ENCODE data around the gene PCDH15. TPM values are rescaled to one million over a fixed set of nuclear protein-coding genes. Genes with fewer than 3 reads are reported as not detected.

PCDH15 gene
- total and polyA plus RNA-seq, 2 of the 8 experiments (the other 6 are each of a cell fraction or from before 2014, with no cell fraction given), result 0.11 TPM; not detected in 1

DNA sequence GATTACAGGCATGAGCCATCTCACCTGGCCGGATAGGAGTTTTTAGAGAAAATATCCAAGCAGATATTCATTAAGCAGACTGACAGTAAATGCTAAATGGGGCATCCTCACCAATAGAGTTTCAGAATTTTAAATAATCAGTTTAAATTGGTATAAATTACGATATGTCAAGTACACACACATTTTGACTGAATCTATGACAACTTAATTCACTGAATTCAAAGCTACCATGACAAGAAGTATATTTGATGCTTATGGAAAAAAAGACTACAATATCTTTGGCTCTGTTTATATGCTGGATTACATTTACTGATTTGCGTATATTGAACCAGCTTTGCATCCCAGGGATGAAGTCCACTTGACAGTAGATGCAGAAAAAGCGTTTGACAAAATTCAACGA, 774.7 kb downstream of the PCDH15 start (continued):
- TF ChIP-seq BRCA1 (IDR thresholded peaks at IDR 0.05; ENCODE audit: low read depth, low read length) (no peak), GTF2F1 (IDR thresholded peaks at IDR 0.05; ENCODE audit: borderline replicate concordance, low read depth, low read length) (no peak), SAP30 (IDR thresholded peaks at IDR 0.05; ENCODE audit: insufficient read depth, insufficient replicate concordance, low read length) (no peak), SRF (IDR thresholded peaks at IDR 0.05; ENCODE audit: low read depth, low read length) (no peak), KDM4A (IDR thresholded peaks at IDR 0.05; ENCODE audit: low read depth, low read length, severe bottlenecking) (no peak), HDAC2 (IDR thresholded peaks at IDR 0.05; ENCODE audit: borderline replicate concordance in 1 of 2, low read depth in 2 of 2, low read length in 2 of 2) (no peak), TEAD4 (IDR thresholded peaks at IDR 0.05; ENCODE audit: low read depth, low read length) (no peak)
